Mesendoderm (in vitro differentiated cells): ENCODE results near the gene GVQW3.
A peak's percentile ranks its signal among the peaks of the same experiment; 100 is the strongest.

ENCODE experiments used
- DNase-seq: peaks from one replicate; pipeline ENCODE4 v3.0.0; 2013
- H2AK5ac ChIP-seq: 2 replicates; pipeline ENCODE4 v1.6.1; 2013; ENCODE audit warnings: low read length, inconsistent platforms
- H2BK120ac ChIP-seq: 2 replicates; pipeline ENCODE4 v1.6.1; 2013; ENCODE audit warnings: low read depth, mild to moderate bottlenecking, low read length, moderate library complexity, mixed read lengths
- H2BK15ac ChIP-seq: replicated peaks from 2 replicates; pipeline ENCODE4 v1.6.1; 2013; ENCODE audit warnings: low read depth, mild to moderate bottlenecking, moderate library complexity
- H2BK5ac ChIP-seq: 2 replicates; pipeline ENCODE4 v1.6.1; 2013; ENCODE audit warnings: low read length, inconsistent platforms
- H3K18ac ChIP-seq: 2 replicates; pipeline ENCODE4 v1.6.1; 2013; ENCODE audit warnings: mild to moderate bottlenecking, low read length, mixed read lengths
- H3K23ac ChIP-seq: one replicate; pipeline ENCODE4 v1.6.1; 2013; ENCODE audit warnings: low read length
- H3K27ac ChIP-seq: 2 replicates; pipeline ENCODE4 v1.5.1; 2013; ENCODE audit warnings: low read depth, mild to moderate bottlenecking, inconsistent platforms, low read length, moderate library complexity
- H3K27me3 ChIP-seq: 2 replicates; pipeline ENCODE4 v1.6.1; 2013; ENCODE audit warnings: low read length, control low read depth, mild to moderate bottlenecking, inconsistent platforms; ENCODE audit not compliant: insufficient read depth, poor library complexity
- H3K36me3 ChIP-seq: 2 replicates; pipeline ENCODE4 v1.6.1; 2013; ENCODE audit warnings: low read length, inconsistent platforms; ENCODE audit not compliant: control insufficient read depth, insufficient read depth
- H3K4ac ChIP-seq: one replicate; pipeline ENCODE4 v1.6.1; 2013; ENCODE audit warnings: low read depth, mild to moderate bottlenecking, low read length, moderate library complexity
- H3K4me1 ChIP-seq: 2 replicates; pipeline ENCODE4 v1.6.1; 2013; ENCODE audit warnings: low read depth, low read length, inconsistent platforms; ENCODE audit not compliant: control insufficient read depth
- H3K4me2 ChIP-seq: 2 replicates; pipeline ENCODE4 v1.6.1; 2013; ENCODE audit warnings: low read length
- H3K4me3 ChIP-seq: 2 replicates; pipeline ENCODE4 v1.5.1; 2013; ENCODE audit warnings: mild to moderate bottlenecking, low read length
- H3K56ac ChIP-seq: one replicate; pipeline ENCODE4 v1.6.1; 2013; ENCODE audit warnings: low read length
- H3K79me1 ChIP-seq: 2 replicates; pipeline ENCODE4 v1.6.1; 2013; ENCODE audit warnings: low read length, inconsistent platforms
- H3K79me2 ChIP-seq: 2 replicates; pipeline ENCODE4 v1.6.1; 2013; ENCODE audit warnings: mild to moderate bottlenecking, low read length; ENCODE audit not compliant: control insufficient read depth, insufficient read depth
- H3K9ac ChIP-seq: 2 replicates; pipeline ENCODE4 v1.6.1; 2013; ENCODE audit warnings: low read length, inconsistent platforms
- H4K5ac ChIP-seq: one replicate; pipeline ENCODE4 v1.6.1; 2013; ENCODE audit warnings: low read length
- H4K8ac ChIP-seq: one replicate; pipeline ENCODE4 v1.6.1; 2013; ENCODE audit warnings: low read depth, mild to moderate bottlenecking, control low read depth, low read length, moderate library complexity
- WGBS: extraction: QIAGEN DNeasy Blood & Tissue Kit; methylation state at CpG from one replicate; pipeline ENCODE4 v1.1.7; 2013; ENCODE audit warnings: low lambda C conversion rate, missing lambda C conversion rate; ENCODE audit not compliant: insufficient coverage; ENCODE audit errors: extremely low coverage; 5-methylcytosine and 5-hydroxymethylcytosine counted together

Gene GVQW3

DNA sequence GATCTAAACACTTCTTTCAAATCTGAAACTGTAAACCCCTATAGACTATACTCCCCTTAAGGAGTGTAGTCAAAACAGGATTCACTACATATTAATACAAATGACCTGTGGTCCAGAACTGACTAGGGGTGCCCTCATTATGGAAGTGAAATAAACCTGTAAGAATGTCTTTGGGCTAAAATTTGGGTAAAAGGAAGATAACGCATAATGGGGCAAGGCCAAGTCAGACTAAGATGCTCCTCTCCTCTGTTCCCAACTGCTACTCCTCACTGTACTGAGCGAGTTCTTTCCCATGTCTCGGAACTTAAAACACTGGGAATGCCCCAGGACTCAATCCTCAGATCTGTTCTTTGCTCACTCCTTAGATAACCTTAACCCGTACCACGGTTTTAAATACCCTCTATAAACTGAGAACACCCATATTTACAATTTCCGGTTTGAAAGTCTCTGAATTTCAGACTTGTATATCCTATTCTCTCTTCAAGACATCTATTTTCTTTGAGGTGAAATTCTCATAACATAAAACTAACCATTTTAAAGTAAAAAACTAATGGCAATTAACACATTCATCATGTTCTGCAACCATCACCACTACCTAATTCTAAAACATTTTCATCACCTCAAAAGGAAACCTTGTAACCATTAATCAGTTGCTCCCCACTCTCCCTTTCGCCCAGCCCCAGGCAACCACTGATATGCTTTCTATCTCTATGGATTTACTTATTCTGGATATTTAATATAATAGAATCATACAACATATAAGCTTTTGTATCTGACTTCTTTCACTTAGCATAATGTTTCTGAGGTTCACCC is 4.2 kb upstream of the GVQW3 start:
- Histone ChIP-seq H3K79me1 (peaks cover 12% of the 10 kb centered on the region), H2BK15ac (no peak overlapping the region), H3K18ac (no peak overlapping the region), H3K4me1 (peaks cover 4% of the 10 kb centered on the region), H4K8ac (no peak overlapping the region), H3K4ac (no peak overlapping the region), H4K5ac (no peak overlapping the region), H3K27me3 (no peaks in the 10 kb centered on the region), H3K79me2 (peaks cover 34% of the 10 kb centered on the region), H3K27ac (no peak overlapping the region), H3K36me3 (no peaks in the 10 kb centered on the region), H2AK5ac (no peak overlapping the region), H3K23ac (no peak overlapping the region), H3K56ac (no peak overlapping the region), H3K9ac (no peak overlapping the region), H3K4me2 (no peak overlapping the region), H2BK5ac (no peak overlapping the region), H3K4me3 (no peak overlapping the region), H2BK120ac (no peak overlapping the region)
- no CpG with 5 or more reads among the region's 7 CpGs for WGBS
- no peak for DNase-seq

DNA sequence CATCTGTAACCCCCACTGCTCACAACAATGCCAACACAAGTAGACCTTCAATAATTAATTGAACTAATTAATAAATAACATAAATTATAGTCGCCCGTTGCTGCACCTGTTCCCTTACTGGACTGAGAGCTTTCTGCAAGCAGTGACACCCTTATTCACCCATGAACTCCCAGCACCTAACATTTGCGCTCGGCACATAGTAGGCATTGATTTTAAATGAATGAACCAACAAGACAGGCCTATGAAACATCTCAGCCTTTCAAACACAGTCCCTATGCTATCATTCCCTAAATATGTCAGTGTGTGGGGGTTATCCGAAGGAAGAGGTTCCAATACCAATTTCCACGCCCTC is 1.3 kb upstream of the GVQW3 start:
- Histone ChIP-seq H4K8ac (no peak overlapping the region), H3K27ac (no peak overlapping the region), H3K4me3 (peak overlapping the region; percentile 67), H3K79me2 (peaks cover 32% of the 10 kb centered on the region), H3K56ac (peak overlapping the region; percentile 89), H3K36me3 (no peaks in the 10 kb centered on the region), H3K4ac (no peak overlapping the region), H3K9ac (peak overlapping the region; percentile 78), H2BK5ac (no peak overlapping the region), H2AK5ac (no peak overlapping the region), H3K79me1 (peaks cover 12% of the 10 kb centered on the region), H2BK15ac (no peak overlapping the region), H4K5ac (no peak overlapping the region), H2BK120ac (no peak overlapping the region), H3K4me2 (peak overlapping the region; percentile 92), H3K4me1 (peaks cover 4% of the 10 kb centered on the region), H3K23ac (no peak overlapping the region), H3K27me3 (no peaks in the 10 kb centered on the region), H3K18ac (no peak overlapping the region)
- WGBS: no CpG with 5 or more reads among the region's 6 CpGs
- DNase-seq: no peak

DNA sequence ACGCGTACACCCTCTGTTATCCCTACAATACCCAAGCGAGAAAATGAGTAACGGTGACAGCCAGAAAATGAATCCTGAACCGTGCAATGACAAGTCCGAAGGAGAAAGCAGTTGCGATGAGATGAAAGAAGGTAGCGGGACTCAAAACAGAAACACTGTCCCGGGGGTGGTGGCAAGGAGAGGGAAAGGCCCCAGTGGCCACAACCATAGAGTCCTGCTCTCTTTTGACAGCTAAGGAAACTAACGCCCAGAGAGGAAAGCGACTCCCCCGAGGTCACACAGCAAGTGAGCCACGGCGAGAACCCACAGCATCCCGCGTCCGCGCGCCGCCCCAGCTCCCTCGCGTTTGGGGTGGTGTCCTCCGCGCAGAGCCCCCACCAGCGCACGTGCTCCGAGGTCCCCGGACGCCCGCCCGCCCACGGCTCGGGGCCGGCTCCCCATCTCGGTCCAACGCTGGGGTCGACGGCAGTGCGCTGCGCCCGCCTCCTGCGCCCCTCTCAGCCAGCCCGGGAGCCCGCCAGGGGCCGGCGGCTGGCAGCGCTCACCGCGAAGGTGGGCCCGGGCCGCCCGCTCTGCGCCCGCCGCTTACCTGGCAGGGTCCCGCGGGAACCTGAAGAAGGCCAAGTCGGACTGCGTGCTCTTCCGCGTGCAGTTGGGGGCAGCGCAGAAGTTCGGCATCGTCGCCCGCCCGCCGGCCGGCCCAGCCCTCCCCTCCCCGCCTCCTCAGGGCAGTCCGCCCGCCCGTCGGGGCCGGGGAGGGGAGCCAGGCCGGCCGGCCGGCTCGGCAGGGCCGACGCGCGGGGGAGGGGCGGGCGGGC is 755 bp upstream of the GVQW3 start:
- Histone ChIP-seq H3K18ac (peak overlapping the region; percentile 42), H3K4me1 (peaks cover 4% of the 10 kb centered on the region), H3K4me2 (peak overlapping the region; percentile 92), H3K27ac (no peak overlapping the region), H3K4ac (peak overlapping the region; percentile 63), H3K9ac (peak overlapping the region; percentile 78), H3K36me3 (no peaks in the 10 kb centered on the region), H4K8ac (no peak overlapping the region), H2BK120ac (no peak overlapping the region), H3K27me3 (no peaks in the 10 kb centered on the region), H4K5ac (no peak overlapping the region), H2BK5ac (no peak overlapping the region), H2BK15ac (no peak overlapping the region), H3K23ac (peak overlapping the region; percentile 69), H3K79me1 (peaks cover 12% of the 10 kb centered on the region), H3K4me3 (peak overlapping the region; percentile 67), H2AK5ac (no peak overlapping the region), H3K79me2 (peaks cover 29% of the 10 kb centered on the region), H3K56ac (peak overlapping the region; percentile 89)
- WGBS: no CpG with 5 or more reads among the region's 85 CpGs
- DNase-seq: peak; percentile 13

DNA sequence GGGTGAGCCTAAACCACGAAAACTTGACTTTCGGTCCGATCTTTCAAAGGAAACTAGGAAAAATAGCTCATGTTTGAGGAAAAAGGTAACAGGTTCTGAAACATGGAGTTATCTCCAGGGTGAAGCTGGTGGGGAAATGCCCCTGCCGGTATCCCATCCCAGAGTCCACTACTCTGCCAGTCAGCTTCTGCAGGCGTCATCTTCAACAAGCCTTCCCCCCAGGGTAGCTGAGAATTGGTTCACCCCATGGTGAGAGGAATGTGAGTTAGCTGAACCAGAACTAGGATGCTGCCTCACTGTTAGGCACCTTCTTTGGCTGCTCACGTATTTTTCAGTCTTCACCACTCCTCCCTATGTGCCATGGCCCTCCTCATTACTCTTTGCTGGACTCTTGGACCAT is 1.1 kb downstream of the GVQW3 start:
- Histone ChIP-seq H4K5ac (no peak overlapping the region), H2BK120ac (no peak overlapping the region), H3K4me3 (no peak overlapping the region), H3K9ac (no peak overlapping the region), H4K8ac (no peak overlapping the region), H3K4me2 (no peak overlapping the region), H3K4ac (no peak overlapping the region), H3K79me1 (peaks cover 8% of the 10 kb centered on the region), H3K36me3 (no peaks in the 10 kb centered on the region), H3K56ac (no peak overlapping the region), H3K27me3 (no peaks in the 10 kb centered on the region), H2BK15ac (no peak overlapping the region), H3K23ac (no peak overlapping the region), H3K79me2 (peaks cover 22% of the 10 kb centered on the region), H3K27ac (no peak overlapping the region), H2AK5ac (no peak overlapping the region), H2BK5ac (no peak overlapping the region), H3K18ac (no peak overlapping the region), H3K4me1 (peaks cover 4% of the 10 kb centered on the region)
- peak; percentile 27 for DNase-seq
- WGBS: no CpG with 5 or more reads among the region's 6 CpGs

DNA sequence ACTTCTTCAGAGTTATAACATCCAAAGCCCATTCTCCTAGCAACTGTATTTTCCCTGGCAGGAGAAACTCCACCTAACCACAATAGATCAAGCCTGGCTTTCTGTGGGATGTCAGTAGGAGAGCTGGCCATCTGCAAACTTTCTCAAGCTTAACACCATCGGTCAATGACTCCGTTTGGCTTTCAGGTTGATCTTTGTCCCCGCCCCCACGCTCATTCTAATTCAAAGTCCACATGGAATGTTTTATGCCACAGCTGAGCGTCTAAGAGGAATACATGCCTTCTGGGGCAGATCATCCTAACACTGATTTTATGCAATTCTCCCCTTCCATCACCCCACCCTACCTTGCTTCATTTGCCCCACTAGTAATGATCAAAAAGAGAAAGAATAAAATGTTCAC is 4.8 kb downstream of the GVQW3 start:
- H2AK5ac ChIP-seq: no peak overlapping the region
- no CpG with 5 or more reads among the region's 5 CpGs for WGBS

More for the DNA sequence above, 4.8 kb downstream of the GVQW3 start:
- Histone ChIP-seq H3K79me1 (no peaks in the 10 kb centered on the region), H3K36me3 (no peaks in the 10 kb centered on the region), H2BK120ac (no peak overlapping the region), H3K27me3 (no peaks in the 10 kb centered on the region), H2BK5ac (no peak overlapping the region), H3K27ac (no peak overlapping the region), H2BK15ac (no peak overlapping the region), H3K4me1 (no peaks in the 10 kb centered on the region), H3K4me3 (no peak overlapping the region), H3K18ac (no peak overlapping the region), H4K5ac (no peak overlapping the region), H3K56ac (no peak overlapping the region), H3K23ac (no peak overlapping the region), H3K4me2 (no peak overlapping the region), H3K4ac (no peak overlapping the region), H4K8ac (no peak overlapping the region), H3K9ac (no peak overlapping the region), H3K79me2 (no peaks in the 10 kb centered on the region)
- peak; percentile 6 for DNase-seq
